ENCODE measurements around the gene EIF2AK3. TPM values are rescaled to one million over a fixed set of nuclear protein-coding genes. Genes with fewer than 3 reads are reported as not detected.

EIF2AK3 gene
- polyA plus RNA-seq, 1 donor (not counting 4 experiments of a cell fraction or from before 2014, with no cell fraction given) = 10.9 TPM

GRCh38 chr2:88575630-88576029 is 51.6 kb downstream of the EIF2AK3 start:
- Histone ChIP-seq H4K20me1 (ENCODE audit: control insufficient read depth, extremely low read depth, insufficient read depth, low read length) (no peaks in the 10 kb centered on the region), H3K27ac (ENCODE audit: control insufficient read depth, insufficient read depth, low read length) (no peak overlapping the region), H3K9me1 (ENCODE audit: control insufficient read depth, extremely low read depth, insufficient read depth, low read length) (no peaks in the 10 kb centered on the region), H2AFZ (ENCODE audit: control insufficient read depth, low read length) (no peak overlapping the region), H3K4me1 (ENCODE audit: control insufficient read depth, extremely low read depth, insufficient read depth, low read length) (no peaks in the 10 kb centered on the region), H3K27me3 (ENCODE audit: control insufficient read depth, extremely low read depth, insufficient read depth, low read length) (no peaks in the 10 kb centered on the region), H3K4me2 (ENCODE audit: control insufficient read depth, extremely low read depth, insufficient read depth, low read depth, low read length) (no peak overlapping the region), H3K79me2 (ENCODE audit: control insufficient read depth, insufficient read depth, low read length) (no peaks in the 10 kb centered on the region), H3K9me3 (ENCODE audit: control insufficient read depth, low read depth, low read length) (no peaks in the 10 kb centered on the region), H3K36me3 (ENCODE audit: control insufficient read depth in 2 of 2, extremely low read depth in 1 of 2, insufficient read depth in 2 of 2, low read length in 2 of 2) (peaks cover 19 to 28% of the 10 kb centered on the region in 2 experiments), H3K4me3 (ENCODE audit: control insufficient read depth in 2 of 3, extremely low read depth in 1 of 3, insufficient read depth in 2 of 3, low read depth in 1 of 3, low read length in 3 of 3) (no peak overlapping the region), H3K9ac (ENCODE audit: control insufficient read depth, extremely low read depth, insufficient read depth, low read length) (no peak overlapping the region)
- no peak for FAIRE-seq
- TF ChIP-seq, protein P1, sequence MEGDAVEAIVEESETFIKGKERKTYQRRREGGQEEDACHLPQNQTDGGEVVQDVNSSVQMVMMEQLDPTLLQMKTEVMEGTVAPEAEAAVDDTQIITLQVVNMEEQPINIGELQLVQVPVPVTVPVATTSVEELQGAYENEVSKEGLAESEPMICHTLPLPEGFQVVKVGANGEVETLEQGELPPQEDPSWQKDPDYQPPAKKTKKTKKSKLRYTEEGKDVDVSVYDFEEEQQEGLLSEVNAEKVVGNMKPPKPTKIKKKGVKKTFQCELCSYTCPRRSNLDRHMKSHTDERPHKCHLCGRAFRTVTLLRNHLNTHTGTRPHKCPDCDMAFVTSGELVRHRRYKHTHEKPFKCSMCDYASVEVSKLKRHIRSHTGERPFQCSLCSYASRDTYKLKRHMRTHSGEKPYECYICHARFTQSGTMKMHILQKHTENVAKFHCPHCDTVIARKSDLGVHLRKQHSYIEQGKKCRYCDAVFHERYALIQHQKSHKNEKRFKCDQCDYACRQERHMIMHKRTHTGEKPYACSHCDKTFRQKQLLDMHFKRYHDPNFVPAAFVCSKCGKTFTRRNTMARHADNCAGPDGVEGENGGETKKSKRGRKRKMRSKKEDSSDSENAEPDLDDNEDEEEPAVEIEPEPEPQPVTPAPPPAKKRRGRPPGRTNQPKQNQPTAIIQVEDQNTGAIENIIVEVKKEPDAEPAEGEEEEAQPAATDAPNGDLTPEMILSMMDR (optimal IDR thresholded peaks at IDR 0.05 in 1 of 3, IDR thresholded peaks at IDR 0.05 in 1 of 3, conservative IDR thresholded peaks at IDR 0.05 in 1 of 3; ENCODE audit: extremely low read depth in 1 of 3, insufficient read depth in 2 of 3, low read length in 3 of 3) = no peak
- TF ChIP-seq EZH2 (IDR thresholded peaks at IDR 0.05; ENCODE audit: low read length) = no peak
- DNase-seq (ENCODE audit: low read depth, low spot score) = no peak
- dilution Hi-C loops (cut with MboI; ENCODE audit: extremely low pct_ligation_motif_present, low sequenced_read_pairs) = no loop called here

DNA sequence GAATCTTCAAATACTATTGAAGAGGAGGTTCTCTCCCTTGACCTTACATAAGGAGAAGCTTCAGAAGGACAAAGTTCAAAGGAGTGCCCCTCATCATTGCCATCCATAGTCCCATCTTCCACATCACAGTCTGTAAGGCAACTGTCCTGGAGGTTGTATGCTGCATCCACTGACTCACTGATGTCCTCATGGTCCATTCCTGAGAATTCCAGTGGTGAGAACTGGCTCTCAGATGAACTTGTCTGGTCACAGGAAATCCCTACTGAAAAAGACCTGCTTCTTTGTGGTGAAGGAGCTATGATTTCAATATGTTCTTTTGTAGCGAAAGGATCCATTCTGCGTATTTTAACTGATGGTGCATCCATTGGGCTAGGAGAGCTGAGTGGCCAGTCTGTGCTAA is 52.2 kb downstream of the EIF2AK3 start:
- Histone ChIP-seq H3K27me3 (ENCODE audit: control insufficient read depth, extremely low read depth, insufficient read depth, low read length) (no peaks in the 10 kb centered on the region), H3K79me2 (ENCODE audit: control insufficient read depth, insufficient read depth, low read length) (no peaks in the 10 kb centered on the region), H3K4me3 (ENCODE audit: control insufficient read depth in 2 of 3, extremely low read depth in 1 of 3, insufficient read depth in 2 of 3, low read depth in 1 of 3, low read length in 3 of 3) (no peak overlapping the region), H3K4me2 (ENCODE audit: control insufficient read depth, extremely low read depth, insufficient read depth, low read depth, low read length) (no peak overlapping the region), H3K9me3 (ENCODE audit: control insufficient read depth, low read depth, low read length) (no peaks in the 10 kb centered on the region), H3K36me3 (ENCODE audit: control insufficient read depth in 2 of 2, extremely low read depth in 1 of 2, insufficient read depth in 2 of 2, low read length in 2 of 2) (peaks cover 21 to 27% of the 10 kb centered on the region in 2 experiments), H2AFZ (ENCODE audit: control insufficient read depth, low read length) (no peak overlapping the region), H3K4me1 (ENCODE audit: control insufficient read depth, extremely low read depth, insufficient read depth, low read length) (no peaks in the 10 kb centered on the region), H3K9me1 (ENCODE audit: control insufficient read depth, extremely low read depth, insufficient read depth, low read length) (no peaks in the 10 kb centered on the region), H3K9ac (ENCODE audit: control insufficient read depth, extremely low read depth, insufficient read depth, low read length) (no peak overlapping the region), H3K27ac (ENCODE audit: control insufficient read depth, insufficient read depth, low read length) (no peak overlapping the region), H4K20me1 (ENCODE audit: control insufficient read depth, extremely low read depth, insufficient read depth, low read length) (no peaks in the 10 kb centered on the region)
- dilution Hi-C loops (cut with MboI; ENCODE audit: extremely low pct_ligation_motif_present, low sequenced_read_pairs) = no loop called here
- FAIRE-seq (no peak), DNase-seq (ENCODE audit: low read depth, low spot score) (no peak)
- no peak for TF ChIP-seq EZH2 (IDR thresholded peaks at IDR 0.05; ENCODE audit: low read length)
- TF ChIP-seq, protein P1 (optimal IDR thresholded peaks at IDR 0.05 in 1 of 3, IDR thresholded peaks at IDR 0.05 in 1 of 3, conservative IDR thresholded peaks at IDR 0.05 in 1 of 3; ENCODE audit: extremely low read depth in 1 of 3, insufficient read depth in 2 of 3, low read length in 3 of 3) = no peak
